Adipose tissue (tissue), 3 donors: ENCODE results near the gene CLMN. TPM values are rescaled to one million over a fixed set of nuclear protein-coding genes. Genes with fewer than 3 reads are reported as not detected.

Experiments used
- H3K27ac ChIP-seq: one replicate; pipeline ENCODE4 v1.5.1; 2013; ENCODE audit warnings: low read depth, low read length
- WGBS, 3 donors: extraction: QIAGEN DNeasy Blood & Tissue Kit; methylation state at CpG; one replicate each; pipeline ENCODE4 v1.1.7; 2013; 5-methylcytosine and 5-hydroxymethylcytosine counted together
- polyA plus RNA-seq, 3 donors: library from polyadenylated mRNA; stranded (reverse); fragments of 200-250 nt; gene quantifications; one replicate each; pipeline ENCODE4 v1.2.3, GENCODE V29; 2013
- donor health status: healthy with polysubstance abuse.
- donor health status: Bipolar disorder and iron deficiency.
- donor health status: healthy.

Gene CLMN
- polyA plus RNA-seq, 3 donors: 11.0 to 25.0 (median 19.7) TPM

DNA sequence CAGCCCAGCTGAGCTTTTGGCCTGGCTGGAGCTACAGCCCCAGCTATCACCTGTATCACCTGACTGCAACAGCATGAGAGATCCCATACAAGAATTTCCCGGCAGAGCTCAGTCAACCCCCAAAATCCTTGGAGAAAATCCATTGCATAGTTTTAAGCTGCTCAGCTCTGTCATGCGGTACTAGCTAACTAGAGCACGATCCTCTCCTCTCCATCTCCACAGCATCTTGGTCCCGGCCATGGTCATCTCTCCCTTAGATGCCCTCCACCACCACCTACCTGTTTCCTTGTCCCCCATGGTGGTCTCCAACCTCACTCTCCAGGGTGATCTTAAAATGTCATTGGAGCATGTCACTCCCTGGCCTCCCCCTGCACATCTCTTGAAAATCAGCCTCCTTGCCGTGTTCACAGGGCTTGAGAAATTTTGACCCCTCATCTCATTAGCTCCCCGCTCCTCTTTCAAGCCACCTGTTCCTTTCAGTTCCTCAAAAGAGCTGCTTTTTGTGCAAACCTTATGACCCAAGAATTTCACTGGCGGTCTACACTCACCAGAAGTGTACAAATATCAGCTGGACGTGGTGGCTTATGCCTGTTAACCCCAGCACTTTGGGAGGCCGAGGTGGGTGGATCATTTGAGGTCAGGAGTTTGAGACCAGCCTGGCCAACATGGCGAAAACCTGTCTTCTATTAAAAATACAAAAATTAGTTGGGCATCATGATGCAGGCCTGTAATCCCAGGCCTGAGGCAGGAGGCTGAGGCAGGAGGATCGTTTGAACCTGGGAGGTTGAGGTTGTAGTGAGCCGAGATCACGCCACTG is 8.1 kb upstream of the CLMN start:
- 88 to 90% (median 88%) methylated on average over 12 to 13 of the region's 13 CpGs for WGBS, 3 donors

DNA sequence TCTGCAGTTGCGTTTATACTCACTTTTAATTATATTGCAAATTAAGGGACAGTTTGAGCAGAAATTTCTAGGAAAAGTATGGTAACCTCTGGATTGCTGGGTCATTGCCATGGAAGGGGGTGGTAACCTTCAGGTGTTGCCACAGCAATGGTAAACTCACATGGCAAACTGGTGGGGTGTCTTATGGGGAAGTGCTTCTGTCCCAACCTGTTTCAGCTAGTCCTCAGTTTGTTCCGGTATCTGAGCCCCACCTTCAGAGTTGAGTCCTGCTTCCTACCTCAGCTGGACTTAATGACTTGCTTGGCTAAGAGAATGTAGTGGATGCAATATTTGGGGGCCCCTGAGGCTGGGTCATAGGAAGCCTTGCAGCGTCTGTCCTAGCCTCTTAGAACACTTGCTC is 7.3 kb upstream of the CLMN start:
- WGBS, 3 donors: 85 to 91% (median 87%) methylated on average over 3 of the region's 3 CpGs
- H3K27ac ChIP-seq: no peak overlapping the region

More for the DNA sequence above, 8.1 kb upstream of the CLMN start:
- no peak overlapping the region for H3K27ac ChIP-seq

DNA sequence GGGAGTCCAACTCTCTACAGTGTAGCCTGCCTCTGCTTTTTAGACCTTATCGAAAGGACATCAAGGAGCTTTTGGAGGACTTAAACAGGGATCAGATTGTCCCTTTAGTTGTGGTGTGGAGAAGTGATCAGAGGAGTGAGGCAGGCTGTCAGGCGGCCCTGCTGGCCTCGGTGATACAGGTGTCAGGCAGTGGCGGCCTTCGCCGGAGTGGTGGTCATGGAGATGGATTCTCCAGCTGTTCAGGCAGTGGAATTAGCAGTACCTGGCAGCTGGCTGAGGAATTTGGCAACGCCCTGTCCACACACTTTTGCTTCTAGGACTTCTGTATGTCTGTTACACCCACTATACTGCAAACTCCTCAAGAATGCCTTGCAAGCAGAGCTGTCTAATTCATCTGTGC is 4.2 kb upstream of the CLMN start:
- WGBS, 3 donors: 87 to 90% (median 90%) methylated on average over 7 of the region's 7 CpGs
- no peak overlapping the region for H3K27ac ChIP-seq

DNA sequence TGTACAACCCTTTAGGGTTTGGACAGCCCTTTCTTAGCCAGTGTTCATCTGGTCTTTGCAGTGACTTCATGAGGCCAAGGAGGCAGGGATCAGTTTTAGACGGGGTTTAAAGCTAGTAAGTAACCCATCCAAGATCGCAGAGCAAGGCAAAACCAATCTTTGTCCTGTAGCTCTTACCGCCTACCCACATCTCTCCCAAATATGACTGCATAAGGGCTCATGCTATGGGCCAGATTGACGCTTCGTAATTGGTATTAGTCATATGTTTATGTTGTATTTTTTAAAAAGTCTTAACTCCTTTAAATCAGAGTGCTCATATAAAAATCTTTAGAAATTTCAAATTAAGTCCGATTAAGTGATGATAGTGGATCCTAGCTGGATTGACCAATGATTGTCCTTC is 3.7 kb upstream of the CLMN start:
- H3K27ac ChIP-seq: no peak overlapping the region
- WGBS, 3 donors: 92 to 97% (median 93%) methylated on average over 6 of the region's 6 CpGs

DNA sequence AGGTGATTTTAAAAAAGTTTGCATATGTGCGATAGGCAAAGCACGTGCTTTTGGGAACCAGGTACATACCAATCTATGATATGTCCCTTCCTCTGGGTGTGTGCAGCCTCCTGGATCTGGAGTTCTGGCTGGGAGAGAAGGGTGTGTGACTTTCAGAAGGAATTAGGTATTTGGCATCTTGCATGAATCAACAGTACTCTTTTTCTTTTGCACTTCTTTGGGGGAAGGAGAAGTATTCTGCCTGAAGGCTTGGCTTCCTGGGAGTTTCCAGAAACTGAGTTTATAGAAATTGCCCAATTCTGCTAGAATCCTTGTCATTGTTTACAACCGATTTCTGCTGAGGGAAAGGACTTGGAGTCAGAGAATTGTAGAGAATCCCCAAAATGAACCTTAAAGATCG is 2.9 kb upstream of the CLMN start:
- WGBS, 3 donors: 71 to 76% (median 75%) methylated on average over 4 of the region's 4 CpGs
- H3K27ac ChIP-seq: no peak overlapping the region

DNA sequence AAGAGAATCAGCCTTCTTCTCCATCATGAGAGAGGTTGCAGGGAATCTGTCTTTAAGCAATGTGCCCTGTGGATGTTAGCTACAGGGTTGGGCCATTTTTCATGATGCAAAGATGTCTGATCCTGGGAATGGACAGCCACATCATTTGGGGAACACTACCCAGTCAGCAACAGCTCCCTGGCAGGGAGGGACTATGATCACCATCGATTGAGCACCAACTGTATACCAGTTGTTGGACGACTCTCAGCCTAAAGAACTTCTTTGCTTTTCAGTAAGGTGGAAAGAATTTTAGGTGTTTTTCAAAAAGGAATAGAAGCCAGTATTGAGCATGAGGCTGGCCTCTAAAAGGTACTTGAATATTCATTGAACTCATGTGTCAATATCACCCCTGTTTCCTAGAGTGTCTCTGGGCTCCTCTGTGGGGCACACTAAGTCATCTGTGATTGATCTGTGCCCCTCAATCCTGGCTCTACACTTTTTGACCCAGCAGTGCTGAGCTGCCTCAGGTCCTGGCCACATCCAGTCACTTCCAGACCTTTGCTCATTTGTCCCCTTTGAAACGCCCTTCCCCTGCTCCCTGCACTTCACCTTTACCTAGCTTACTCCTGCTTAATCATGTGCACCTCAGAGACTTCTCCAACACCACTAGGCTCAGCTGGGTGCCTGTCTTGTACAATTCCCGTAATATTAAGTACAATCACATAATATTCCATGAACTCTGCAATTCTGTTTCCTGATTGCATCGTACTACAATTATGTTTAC is 2.2 kb upstream of the CLMN start:
- H3K27ac ChIP-seq: no peak overlapping the region
- WGBS, 3 donors: 76 to 86% (median 80%) methylated on average over 5 of the region's 5 CpGs

DNA sequence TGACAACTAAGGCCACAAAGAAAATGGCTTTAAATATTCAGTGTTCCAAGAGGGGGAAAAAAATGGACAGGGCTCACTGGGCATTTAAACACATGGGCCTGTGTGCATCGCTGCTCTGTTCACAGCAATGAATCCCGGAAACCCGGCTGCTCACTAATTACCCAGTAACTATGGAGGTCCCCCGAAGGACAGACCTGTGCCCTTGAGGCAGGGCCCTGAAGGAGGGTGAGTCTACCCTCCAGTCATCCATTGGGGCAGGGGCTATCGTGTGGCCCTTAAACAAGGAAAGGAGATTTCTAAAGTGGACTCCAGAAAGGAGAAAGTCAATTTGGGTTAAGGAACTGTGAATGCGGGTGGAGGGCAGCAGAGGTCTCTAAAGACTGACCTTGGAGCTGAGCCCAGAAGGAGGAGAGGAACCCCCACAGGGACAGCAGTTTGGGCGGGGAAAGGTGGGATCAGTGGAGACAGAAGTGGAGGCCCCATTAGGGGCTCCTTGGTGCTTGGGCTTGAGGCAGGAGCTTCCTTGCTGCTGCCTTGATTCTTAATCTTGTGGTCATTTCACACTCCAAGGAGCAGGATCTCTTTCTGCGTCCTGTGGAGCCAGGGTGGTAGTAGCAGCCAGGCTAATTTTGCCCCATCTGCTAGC is 1.4 kb upstream of the CLMN start:
- no peak overlapping the region for H3K27ac ChIP-seq
- 81 to 94% (median 87%) methylated on average over 8 of the region's 8 CpGs for WGBS, 3 donors

DNA sequence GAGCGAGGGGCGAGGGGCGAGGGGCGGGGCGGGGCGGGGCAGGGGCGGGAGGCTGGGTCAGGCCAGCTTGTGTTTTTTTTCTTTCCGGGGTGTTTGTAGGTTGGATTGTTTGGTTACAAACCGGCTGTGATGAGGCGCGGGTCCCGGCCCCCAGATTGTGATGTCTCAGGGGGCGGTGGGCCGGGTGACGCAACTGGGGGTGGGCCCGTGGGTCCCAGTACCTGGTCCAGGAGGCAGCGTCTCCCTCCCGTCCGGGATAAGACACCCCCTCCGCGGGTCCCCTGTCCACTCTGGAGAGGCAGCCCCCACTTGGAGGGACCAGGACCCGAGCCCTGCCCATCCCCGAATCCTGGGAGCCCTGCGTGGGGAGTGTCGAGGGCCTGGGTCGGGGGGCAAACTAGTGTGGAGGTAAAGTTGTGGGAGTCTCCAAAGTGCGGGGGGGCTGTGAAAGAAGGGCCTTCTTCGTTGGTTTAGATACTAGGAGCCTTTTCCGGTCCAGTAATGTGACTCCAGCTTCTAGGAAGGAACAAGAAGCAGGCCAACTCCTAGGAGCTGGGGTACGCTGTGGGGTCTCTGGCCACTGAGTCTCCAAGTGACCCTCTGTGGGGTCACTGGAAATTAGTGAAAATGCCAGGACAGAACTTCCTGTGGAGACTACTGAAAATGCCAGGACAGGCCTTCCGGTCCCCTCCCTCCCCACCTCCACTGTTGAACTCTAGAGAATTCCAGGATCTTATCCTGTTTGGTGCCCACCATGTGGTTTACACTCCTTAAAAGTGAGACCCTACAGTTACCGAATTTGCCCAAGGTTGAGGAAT is 579 bp upstream of the CLMN start:
- 21 to 31% (median 26%) methylated on average over 19 to 32 of the region's 32 CpGs for WGBS, 3 donors
- no peak overlapping the region for H3K27ac ChIP-seq

DNA sequence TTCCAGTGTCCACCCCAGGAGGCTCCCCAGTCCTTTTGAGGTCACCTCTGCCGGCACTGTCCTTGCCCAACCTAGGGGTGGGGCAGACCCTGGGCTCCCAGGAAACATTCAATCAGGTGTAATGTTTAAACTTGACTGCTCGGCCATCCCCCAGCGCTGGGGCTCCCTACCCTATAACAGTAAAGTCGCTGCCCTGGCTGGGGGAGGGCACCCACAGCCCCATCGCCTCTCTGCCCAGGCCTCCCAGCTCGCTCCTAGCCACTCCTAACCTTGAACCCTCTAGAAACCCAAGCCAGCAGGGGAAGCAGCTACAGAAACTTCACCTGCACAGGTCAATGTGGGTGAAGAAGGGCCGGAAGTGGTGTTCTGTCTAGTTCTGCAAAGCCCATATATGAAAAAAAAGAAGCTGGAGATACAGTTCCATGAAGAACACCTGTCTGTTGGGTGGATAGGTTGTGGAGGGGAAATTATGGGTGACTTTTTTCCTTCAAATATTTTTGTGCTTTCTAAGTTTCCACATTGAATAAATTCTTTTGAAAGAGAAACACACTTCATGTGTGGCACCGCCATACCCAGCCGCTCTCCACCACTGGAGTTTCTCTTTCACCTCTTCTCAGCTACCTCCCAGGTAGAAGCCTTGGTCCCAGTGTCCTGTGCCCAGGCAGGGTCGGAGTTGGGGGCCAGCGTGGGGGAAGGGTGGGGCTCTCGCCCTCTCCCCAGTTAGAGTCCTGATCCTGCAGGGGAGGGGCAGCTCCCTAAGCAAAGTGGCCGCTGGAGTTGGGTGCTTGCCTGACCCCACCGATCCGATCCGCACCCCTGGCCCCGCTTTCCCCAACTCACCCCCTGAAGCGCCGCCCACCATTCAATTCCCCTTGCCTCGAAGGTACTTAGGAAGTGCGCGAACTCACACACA is 1.1 kb downstream of the CLMN start:
- no peak overlapping the region for H3K27ac ChIP-seq

DNA sequence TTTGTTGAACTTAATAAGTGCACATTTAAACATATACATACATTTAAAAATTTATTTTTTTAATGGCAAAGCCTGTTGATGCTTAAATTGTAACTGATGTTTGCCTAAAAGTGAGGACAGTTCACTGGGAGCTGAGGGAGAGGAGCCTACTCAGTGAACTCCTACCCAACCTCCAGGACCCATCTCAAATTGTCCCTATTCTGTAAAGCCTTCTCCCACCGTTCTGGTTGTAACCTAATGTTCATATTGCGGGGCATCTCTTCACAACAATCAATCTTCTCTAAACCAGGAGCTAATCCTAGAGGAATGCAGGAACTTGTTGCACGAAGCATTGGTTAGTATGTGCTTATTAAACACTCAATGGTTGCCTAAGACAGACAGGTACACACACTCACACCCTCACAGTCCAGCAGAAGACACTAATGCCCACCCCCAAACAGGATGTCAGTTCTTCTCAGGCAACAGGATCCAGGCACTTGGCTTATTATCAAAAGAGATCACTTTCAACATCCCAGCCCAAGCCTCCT is 1.8 kb downstream of the CLMN start:
- no peak overlapping the region for H3K27ac ChIP-seq
- WGBS, 3 donors: 75 to 84% (median 80%) methylated on average over 3 of the region's 3 CpGs

More for the DNA sequence above, 1.1 kb downstream of the CLMN start:
- WGBS, 3 donors: 14 to 32% (median 31%) methylated on average over 22 of the region's 22 CpGs

DNA sequence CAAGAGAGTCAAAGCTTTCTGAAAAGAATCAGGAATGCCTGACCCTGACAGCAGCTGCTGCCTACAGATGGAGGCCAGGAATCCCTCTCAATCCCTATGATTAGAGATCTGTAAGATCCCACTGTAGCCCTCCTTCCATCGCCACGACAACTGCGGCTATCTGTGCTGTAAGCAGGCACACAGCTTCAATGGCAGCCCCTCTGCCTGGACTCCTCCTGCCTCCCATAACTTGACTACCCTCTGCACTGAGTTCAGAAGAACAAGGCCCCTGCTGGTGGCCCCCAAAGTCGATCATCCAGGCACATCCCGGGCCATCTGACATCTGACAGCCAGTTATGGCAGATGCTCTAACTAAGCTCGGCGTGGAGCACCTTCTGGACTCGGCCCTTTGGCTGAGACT is 2.9 kb downstream of the CLMN start:
- H3K27ac ChIP-seq: no peak overlapping the region

DNA sequence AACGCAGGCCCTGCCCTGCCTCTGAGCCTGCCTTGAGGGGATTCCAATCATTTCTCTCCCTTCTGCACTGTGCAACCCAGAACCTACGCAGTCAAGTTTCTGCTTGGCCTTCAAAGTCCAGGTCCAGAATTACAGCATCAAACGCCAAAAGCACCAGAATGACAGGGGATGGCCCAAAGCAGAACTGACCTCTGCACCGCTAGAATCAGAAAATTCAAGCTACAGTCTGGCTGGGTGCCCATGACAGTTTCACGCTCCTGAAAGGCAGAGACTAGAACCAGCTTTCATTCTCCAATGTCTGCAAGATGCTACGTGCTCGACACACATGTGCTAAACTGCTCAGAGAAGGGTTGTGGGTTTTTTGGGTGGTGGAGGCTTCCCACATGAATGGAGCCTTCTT is 4.1 kb downstream of the CLMN start:
- no peak overlapping the region for H3K27ac ChIP-seq
- 70 to 79% (median 74%) methylated on average over 7 of the region's 7 CpGs for WGBS, 3 donors

More for the DNA sequence above, 2.9 kb downstream of the CLMN start:
- WGBS, 3 donors: 70 to 77% (median 77%) methylated on average over 8 of the region's 8 CpGs

DNA sequence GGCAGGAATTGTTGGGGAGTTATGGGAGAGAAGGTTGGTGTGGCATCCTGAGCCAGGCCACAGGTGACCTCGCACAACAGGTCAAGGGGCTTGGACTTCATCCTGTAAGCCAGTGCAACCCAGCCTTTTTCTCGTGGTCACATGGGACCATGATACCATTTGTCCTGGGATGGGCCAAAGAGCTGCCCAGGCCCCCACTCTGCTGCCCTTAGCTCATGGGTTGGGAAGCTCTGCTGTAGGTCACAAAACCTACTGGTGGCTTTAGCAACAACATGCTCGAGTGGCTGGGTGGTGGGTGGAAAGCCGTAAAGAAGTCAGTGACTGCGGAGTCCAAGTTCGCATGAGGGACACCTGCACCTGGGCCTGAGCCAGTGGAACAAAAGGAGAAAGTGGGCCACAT is 4.6 kb downstream of the CLMN start:
- 90 to 92% (median 91%) methylated on average over 6 of the region's 6 CpGs for WGBS, 3 donors
- H3K27ac ChIP-seq: no peak overlapping the region

DNA sequence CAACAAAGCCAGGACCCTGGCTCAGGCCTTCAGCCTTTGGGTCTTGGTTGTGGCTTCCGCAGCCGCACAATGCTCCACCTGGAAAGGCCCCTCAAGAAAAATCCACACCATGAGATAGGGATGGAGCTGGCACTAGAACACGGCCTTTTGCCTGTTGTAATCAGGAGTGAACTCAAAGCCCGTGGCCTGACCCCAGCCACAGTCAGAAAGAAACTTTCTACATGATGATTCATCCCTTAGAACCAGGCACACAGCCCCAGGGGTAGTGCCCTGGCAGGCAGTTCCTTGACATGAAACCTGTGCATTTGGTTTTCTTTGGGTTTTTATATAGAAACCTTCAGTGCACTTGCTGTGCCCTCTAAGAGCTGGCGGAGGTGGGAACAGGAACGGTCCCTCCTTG is 5.1 kb downstream of the CLMN start:
- no peak overlapping the region for H3K27ac ChIP-seq
- WGBS, 3 donors: 70 to 82% (median 74%) methylated on average over 6 of the region's 6 CpGs

DNA sequence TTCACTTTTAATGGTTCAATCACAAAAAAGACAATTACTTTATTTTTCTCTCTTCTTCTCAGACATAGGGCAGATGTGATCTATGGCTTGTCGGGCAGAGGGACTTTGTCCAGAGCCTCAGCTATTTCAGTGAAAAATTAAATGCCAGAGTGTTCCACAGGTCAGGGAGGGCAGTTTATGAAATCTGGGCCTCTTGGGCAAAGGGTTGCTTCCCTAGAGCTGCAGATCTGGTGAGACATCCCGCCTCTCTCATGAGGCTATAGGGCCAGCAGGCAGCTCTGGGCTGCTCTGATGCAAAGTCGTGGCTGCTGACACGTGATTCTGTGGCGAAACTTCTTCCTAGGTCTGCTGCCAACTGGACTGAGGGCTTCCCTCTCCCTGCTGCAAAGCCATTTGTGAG is 6.0 kb downstream of the CLMN start:
- H3K27ac ChIP-seq: no peak overlapping the region
- WGBS, 3 donors: 23 to 45% (median 28%) methylated on average over 5 of the region's 5 CpGs

DNA sequence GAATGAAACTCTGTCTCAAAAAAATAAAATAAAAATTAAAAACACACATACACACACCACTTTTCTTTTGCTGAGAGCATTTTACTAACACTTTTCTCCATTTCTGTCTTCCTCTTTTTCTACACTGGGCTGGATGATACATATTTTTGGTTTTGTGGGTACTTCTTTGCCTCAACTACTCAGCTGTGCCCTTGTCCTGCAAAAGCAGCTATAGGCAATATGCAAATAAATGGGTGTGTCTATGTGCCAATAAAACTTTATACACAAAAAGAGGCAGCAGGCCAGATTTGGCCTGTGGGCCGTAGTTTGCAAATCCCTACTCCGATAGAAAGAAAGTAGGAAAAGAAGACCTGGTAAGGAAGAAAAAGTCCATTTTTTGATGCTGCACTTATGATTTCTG is 6.5 kb downstream of the CLMN start:
- H3K27ac ChIP-seq: no peak overlapping the region
- WGBS, 3 donors: 67 to 85% (median 84%) methylated on average over 2 of the region's 2 CpGs

DNA sequence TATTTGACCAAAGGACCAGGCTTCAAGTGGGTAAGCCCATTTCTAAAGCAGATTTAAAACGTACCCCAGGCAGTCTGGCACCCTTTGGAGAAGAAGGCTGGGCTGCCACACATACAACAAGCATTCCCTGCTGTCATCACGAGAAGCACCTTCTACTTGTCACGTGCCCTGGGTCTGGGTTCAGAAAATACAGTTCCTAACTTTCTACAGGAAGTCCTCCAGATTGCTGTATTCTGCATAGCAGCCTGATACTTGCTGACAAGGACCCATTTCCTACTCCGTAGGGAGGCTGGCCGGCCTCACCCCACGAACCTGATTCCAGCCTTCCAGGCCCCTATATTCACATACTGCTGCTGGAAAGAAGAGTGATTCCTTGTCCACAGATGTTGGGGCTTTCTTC is 7.4 kb downstream of the CLMN start:
- WGBS, 3 donors: 78 to 94% (median 86%) methylated on average over 6 of the region's 6 CpGs
- H3K27ac ChIP-seq: no peak overlapping the region
